ENCODE data around the gene LRRN2. TPM values are rescaled to one million over a fixed set of nuclear protein-coding genes. Genes with fewer than 3 reads are reported as not detected.

LRRN2 gene
- total and polyA plus RNA-seq, 4 donors = 1.3 to 6.8 TPM; not detected in 2

DNA sequence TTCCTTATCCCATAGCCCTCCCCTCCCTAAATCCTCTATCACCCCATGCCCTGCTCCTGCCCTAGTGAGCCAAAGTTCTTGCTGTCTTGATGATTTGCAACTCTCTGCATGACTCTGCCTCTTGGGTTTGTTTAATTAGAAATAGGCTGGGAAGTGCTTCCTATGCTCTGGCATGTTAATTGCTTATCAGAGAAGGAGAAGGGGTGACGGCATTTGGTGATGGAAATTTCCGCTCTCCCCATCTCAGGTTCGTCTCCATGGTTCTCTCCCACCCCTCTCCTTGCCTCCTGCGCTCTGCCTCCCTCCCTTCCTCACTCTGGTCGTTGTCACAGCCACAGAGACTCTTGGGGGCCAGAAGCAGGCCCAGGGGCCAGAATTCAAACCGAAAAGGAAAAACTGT is 68.9 kb downstream of the LRRN2 start:
- Histone ChIP-seq H3K9me3 (ENCODE audit: control insufficient read depth, low read length) (no peaks in the 10 kb centered on the region), H3K27ac (ENCODE audit: low read depth in 1 of 2, low read length in 2 of 2) (no peak overlapping the region), H3K4me1 (ENCODE audit: control insufficient read depth in 1 of 2, insufficient read depth in 2 of 2, low read length in 2 of 2) (no peaks in the 10 kb centered on the region), H3K36me3 (ENCODE audit: control insufficient read depth in 1 of 2, insufficient read depth in 2 of 2, low read length in 1 of 2) (no peaks in the 10 kb centered on the region), H3K4me3 (ENCODE audit: low read length in 2 of 2) (no peak overlapping the region), H3K27me3 (ENCODE audit: control insufficient read depth in 1 of 2, insufficient read depth in 2 of 2, low read length in 1 of 2) (no peaks in the 10 kb centered on the region)
- 85 to 86% methylated on average over 6 of the region's 6 CpGs for WGBS, 2 donors
- intact Hi-C loops (cut with DNase I) = no loop called here
- no peak for ATAC-seq (ENCODE audit: low FRiP score)
- no peak for DNase-seq

DNA sequence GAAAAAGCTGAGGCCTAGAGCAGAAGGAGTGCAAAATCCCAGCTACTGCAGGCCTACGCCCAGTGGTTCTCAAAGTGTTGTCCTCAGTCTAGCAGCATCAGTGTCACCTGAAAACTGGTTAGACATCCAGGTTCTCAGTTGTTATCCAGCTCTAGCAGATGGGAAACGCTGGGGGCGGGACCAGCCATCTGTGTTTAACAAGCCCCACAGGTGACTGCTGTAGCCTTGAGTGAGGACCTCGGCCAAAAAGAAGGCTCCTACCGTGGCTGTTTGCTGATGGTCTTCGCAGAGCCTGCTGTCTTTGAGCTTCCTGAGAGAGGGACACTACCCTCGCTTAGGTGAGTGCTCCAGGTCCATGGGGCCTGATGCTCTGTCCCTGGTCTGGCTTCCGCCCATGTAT is 69.7 kb downstream of the LRRN2 start:
- Histone ChIP-seq H3K4me3 (ENCODE audit: low read length in 2 of 2) (no peak overlapping the region), H3K4me1 (ENCODE audit: control insufficient read depth in 1 of 2, insufficient read depth in 2 of 2, low read length in 2 of 2) (no peaks in the 10 kb centered on the region), H3K9me3 (ENCODE audit: control insufficient read depth, low read length) (no peaks in the 10 kb centered on the region), H3K27me3 (ENCODE audit: control insufficient read depth in 1 of 2, insufficient read depth in 2 of 2, low read length in 1 of 2) (no peaks in the 10 kb centered on the region), H3K27ac (ENCODE audit: low read depth in 1 of 2, low read length in 2 of 2) (no peak overlapping the region), H3K36me3 (ENCODE audit: control insufficient read depth in 1 of 2, insufficient read depth in 2 of 2, low read length in 1 of 2) (no peaks in the 10 kb centered on the region)
- intact Hi-C loops (cut with DNase I) = no loop called here
- no peak for ATAC-seq (ENCODE audit: low FRiP score)
- no peak for DNase-seq
- WGBS, 2 donors = 84 to 91% methylated on average over 8 of the region's 8 CpGs

DNA sequence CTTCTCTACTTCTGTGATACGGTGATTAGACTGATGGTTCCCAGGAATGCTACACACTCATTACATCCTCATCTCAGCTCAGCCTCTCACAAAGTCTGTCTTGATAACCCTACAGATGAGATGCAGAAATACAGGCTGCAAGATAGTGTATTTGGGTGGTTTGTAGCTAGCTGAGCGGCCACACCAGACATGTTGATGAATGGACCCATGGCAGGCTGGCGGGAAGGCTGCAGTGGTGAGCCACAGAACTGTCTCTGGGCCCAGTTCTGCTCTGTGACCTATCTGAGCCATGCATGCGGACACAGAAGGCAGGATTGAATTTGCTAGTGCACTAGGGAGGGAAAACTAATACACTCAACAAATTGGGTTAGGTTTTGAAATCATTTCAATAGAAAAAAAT is 71.9 kb downstream of the LRRN2 start:
- H3K27me3 ChIP-seq (ENCODE audit: control insufficient read depth in 1 of 2, insufficient read depth in 2 of 2, low read length in 1 of 2) = no peaks in the 10 kb centered on the region
- intact Hi-C loops (cut with DNase I) = no loop called here
- H3K27ac ChIP-seq (ENCODE audit: low read depth in 1 of 2, low read length in 2 of 2) = no peak overlapping the region
- DNase-seq (no peak), ATAC-seq (ENCODE audit: low FRiP score) (no peak)
- WGBS, 2 donors = 80 to 84% methylated on average over 4 of the region's 4 CpGs
- no peaks in the 10 kb centered on the region for H3K9me3 ChIP-seq (ENCODE audit: control insufficient read depth, low read length)
- no peaks in the 10 kb centered on the region for H3K36me3 ChIP-seq (ENCODE audit: control insufficient read depth in 1 of 2, insufficient read depth in 2 of 2, low read length in 1 of 2)
- no peaks in the 10 kb centered on the region for H3K4me1 ChIP-seq (ENCODE audit: control insufficient read depth in 1 of 2, insufficient read depth in 2 of 2, low read length in 2 of 2)
- H3K4me3 ChIP-seq (ENCODE audit: low read length in 2 of 2) = no peak overlapping the region

DNA sequence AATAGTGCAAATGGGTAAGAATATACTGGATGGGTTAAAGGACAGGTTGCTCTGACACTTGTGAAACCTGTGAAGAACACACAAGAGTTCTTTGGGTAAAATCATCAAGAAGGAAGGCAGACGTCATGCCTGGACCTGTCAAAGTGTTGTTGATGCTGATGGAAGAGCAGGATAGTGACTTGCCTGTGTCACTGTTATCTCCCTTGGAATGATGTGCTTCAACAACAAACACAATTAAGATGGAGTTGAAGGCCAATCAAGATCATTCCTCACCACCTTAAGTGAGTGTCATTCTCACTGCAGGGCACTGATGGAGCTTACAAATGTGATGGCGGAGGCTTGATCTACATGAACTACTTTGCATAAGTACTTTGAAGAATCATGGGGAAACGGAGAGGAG is 73.2 kb downstream of the LRRN2 start:
- DNase-seq (no peak), ATAC-seq (ENCODE audit: low FRiP score) (no peak)
- Histone ChIP-seq H3K9me3 (ENCODE audit: control insufficient read depth, low read length) (no peaks in the 10 kb centered on the region), H3K27me3 (ENCODE audit: control insufficient read depth in 1 of 2, insufficient read depth in 2 of 2, low read length in 1 of 2) (no peaks in the 10 kb centered on the region), H3K4me1 (ENCODE audit: control insufficient read depth in 1 of 2, insufficient read depth in 2 of 2, low read length in 2 of 2) (no peaks in the 10 kb centered on the region), H3K27ac (ENCODE audit: low read depth in 1 of 2, low read length in 2 of 2) (no peak overlapping the region), H3K36me3 (ENCODE audit: control insufficient read depth in 1 of 2, insufficient read depth in 2 of 2, low read length in 1 of 2) (no peaks in the 10 kb centered on the region), H3K4me3 (ENCODE audit: low read length in 2 of 2) (no peak overlapping the region)
- intact Hi-C loops (cut with DNase I) = no loop called here
- WGBS, 2 donors = 81 to 84% methylated on average over 3 of the region's 3 CpGs

DNA sequence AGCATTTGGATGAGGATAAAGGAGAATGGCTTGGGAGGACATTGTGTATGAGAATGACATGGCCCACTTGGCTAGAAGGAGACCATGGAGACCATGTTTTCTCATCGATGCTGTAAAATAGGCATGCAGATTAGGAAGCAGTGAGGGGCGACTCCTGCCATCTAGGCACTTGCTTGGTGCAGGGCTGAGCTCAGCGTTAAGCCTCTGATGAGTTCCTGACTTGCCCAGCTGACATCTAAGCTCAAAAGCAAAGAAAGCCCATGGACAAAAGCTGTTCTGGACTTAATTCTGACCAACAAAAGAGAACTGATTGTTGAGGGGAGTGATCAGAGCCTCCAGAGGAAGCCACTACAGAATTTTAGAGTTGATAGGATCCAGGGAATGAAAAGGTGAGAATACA is 74.5 kb downstream of the LRRN2 start:
- Histone ChIP-seq H3K4me1 (ENCODE audit: control insufficient read depth in 1 of 2, insufficient read depth in 2 of 2, low read length in 2 of 2) (no peaks in the 10 kb centered on the region), H3K27me3 (ENCODE audit: control insufficient read depth in 1 of 2, insufficient read depth in 2 of 2, low read length in 1 of 2) (no peaks in the 10 kb centered on the region), H3K36me3 (ENCODE audit: control insufficient read depth in 1 of 2, insufficient read depth in 2 of 2, low read length in 1 of 2) (no peaks in the 10 kb centered on the region), H3K9me3 (ENCODE audit: control insufficient read depth, low read length) (no peaks in the 10 kb centered on the region), H3K27ac (ENCODE audit: low read depth in 1 of 2, low read length in 2 of 2) (no peak overlapping the region), H3K4me3 (ENCODE audit: low read length in 2 of 2) (no peak overlapping the region)
- DNase-seq = no peak
- intact Hi-C loops (cut with DNase I) = no loop called here
- no peak for ATAC-seq (ENCODE audit: low FRiP score)
- 69 to 74% methylated on average over 3 of the region's 3 CpGs for WGBS, 2 donors

DNA sequence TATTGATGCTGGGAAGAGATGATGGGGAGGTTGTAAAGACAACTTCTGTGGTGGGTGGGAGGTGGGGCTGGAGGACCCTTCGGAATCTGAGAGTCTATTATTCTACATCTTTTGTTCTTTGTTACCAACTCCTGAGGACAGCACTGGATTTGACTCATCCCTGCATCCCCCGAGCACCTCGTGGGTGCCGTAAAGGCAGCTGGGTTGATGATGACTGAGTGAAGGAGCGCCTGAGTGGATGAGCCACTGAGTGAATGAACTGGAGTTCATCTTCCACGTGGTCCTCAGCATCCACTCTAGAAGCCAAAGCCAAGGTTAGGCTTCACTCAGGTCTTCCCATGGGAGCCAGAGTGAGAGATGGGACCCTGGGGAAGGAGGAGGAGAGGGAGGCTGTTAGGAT is 77.6 kb downstream of the LRRN2 start:
- no peak overlapping the region for H3K27ac ChIP-seq (ENCODE audit: low read depth in 1 of 2, low read length in 2 of 2)

DNA sequence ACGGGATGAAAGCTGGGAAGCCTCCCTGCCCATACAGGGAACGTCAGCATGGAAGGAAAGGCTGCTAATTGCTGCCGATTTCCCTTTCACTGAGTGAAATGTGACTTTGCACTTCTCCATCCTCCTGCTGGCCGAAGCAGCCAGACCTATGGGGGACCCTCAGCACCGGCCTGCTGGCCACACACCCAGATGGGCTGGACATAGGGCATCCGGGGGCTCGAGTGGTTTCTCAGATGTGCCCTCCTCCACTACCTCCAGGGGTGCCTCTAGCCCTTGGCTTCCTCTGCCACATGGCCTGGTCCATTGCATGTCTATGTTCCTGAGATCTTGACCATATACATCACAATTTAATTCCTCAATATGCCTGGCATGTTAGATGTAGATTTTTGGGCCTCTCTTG is 79.7 kb downstream of the LRRN2 start:
- H3K4me3 ChIP-seq (ENCODE audit: low read length in 2 of 2) = no peak overlapping the region
- ATAC-seq (ENCODE audit: low FRiP score) (no peak), DNase-seq (no peak)
- H3K4me1 ChIP-seq (ENCODE audit: control insufficient read depth in 1 of 2, insufficient read depth in 2 of 2, low read length in 2 of 2) = no peaks in the 10 kb centered on the region
- no peaks in the 10 kb centered on the region for H3K27me3 ChIP-seq (ENCODE audit: control insufficient read depth in 1 of 2, insufficient read depth in 2 of 2, low read length in 1 of 2)
- WGBS, 2 donors = 71 to 75% methylated on average over 7 of the region's 7 CpGs
- intact Hi-C loops (cut with DNase I) = no loop called here
- H3K9me3 ChIP-seq (ENCODE audit: control insufficient read depth, low read length) = no peaks in the 10 kb centered on the region
- H3K27ac ChIP-seq (ENCODE audit: low read depth in 1 of 2, low read length in 2 of 2) = no peak overlapping the region
- no peaks in the 10 kb centered on the region for H3K36me3 ChIP-seq (ENCODE audit: control insufficient read depth in 1 of 2, insufficient read depth in 2 of 2, low read length in 1 of 2)

More for the DNA sequence above, 77.6 kb downstream of the LRRN2 start:
- DNase-seq = peak in 1 of 2 donors; percentile 17
- Histone ChIP-seq H3K4me3 (ENCODE audit: low read length in 2 of 2) (no peak overlapping the region), H3K4me1 (ENCODE audit: control insufficient read depth in 1 of 2, insufficient read depth in 2 of 2, low read length in 2 of 2) (no peaks in the 10 kb centered on the region), H3K9me3 (ENCODE audit: control insufficient read depth, low read length) (no peaks in the 10 kb centered on the region), H3K27me3 (ENCODE audit: control insufficient read depth in 1 of 2, insufficient read depth in 2 of 2, low read length in 1 of 2) (no peaks in the 10 kb centered on the region), H3K36me3 (ENCODE audit: control insufficient read depth in 1 of 2, insufficient read depth in 2 of 2, low read length in 1 of 2) (no peaks in the 10 kb centered on the region)
- WGBS, 2 donors = 81 to 84% methylated on average over 6 of the region's 6 CpGs
- no peak for ATAC-seq (ENCODE audit: low FRiP score)
- intact Hi-C loops (cut with DNase I) = no loop called here

DNA sequence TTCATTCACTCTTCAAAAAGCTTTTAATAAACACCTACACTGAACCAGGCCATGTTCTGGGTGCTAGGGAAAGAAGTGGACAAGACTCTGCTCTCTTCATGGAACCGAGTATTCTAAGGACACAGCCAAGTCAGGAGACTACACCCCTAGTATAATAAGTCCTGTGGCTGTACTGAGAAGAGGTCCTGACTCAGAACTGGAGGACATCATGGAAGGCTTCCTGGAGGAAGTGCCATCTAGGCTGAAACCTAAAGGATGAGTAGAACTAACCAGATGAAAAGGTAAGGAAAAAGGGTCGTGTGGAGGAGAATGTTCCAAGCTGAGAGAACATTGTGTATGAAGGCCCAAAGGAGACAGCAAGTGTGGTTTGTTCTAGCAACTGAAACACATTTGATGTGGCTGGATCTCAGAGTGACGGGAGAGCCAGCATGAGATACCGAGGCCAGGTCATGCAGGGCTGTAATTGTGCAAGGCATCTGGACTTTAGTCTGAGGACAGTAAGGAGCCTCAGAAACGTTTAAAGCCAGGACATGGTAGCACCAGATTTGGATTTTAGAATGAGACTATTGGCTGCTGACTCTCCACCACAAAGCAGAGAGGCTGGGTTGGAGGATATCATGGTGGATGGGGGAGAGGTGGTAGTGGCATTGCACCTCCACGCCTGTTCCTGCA is 82.5 kb downstream of the LRRN2 start:
- no peak for DNase-seq
- no peaks in the 10 kb centered on the region for H3K4me1 ChIP-seq (ENCODE audit: control insufficient read depth in 1 of 2, insufficient read depth in 2 of 2, low read length in 2 of 2)
- no peak overlapping the region for H3K27ac ChIP-seq (ENCODE audit: low read depth in 1 of 2, low read length in 2 of 2)
- no peaks in the 10 kb centered on the region for H3K9me3 ChIP-seq (ENCODE audit: control insufficient read depth, low read length)
- no peak for ATAC-seq (ENCODE audit: low FRiP score)
- intact Hi-C loops (cut with DNase I) = no loop called here
- no peak overlapping the region for H3K4me3 ChIP-seq (ENCODE audit: low read length in 2 of 2)
- no peaks in the 10 kb centered on the region for H3K27me3 ChIP-seq (ENCODE audit: control insufficient read depth in 1 of 2, insufficient read depth in 2 of 2, low read length in 1 of 2)
- WGBS, 2 donors = 76 to 82% methylated on average over 6 of the region's 6 CpGs
- H3K36me3 ChIP-seq (ENCODE audit: control insufficient read depth in 1 of 2, insufficient read depth in 2 of 2, low read length in 1 of 2) = no peaks in the 10 kb centered on the region

DNA sequence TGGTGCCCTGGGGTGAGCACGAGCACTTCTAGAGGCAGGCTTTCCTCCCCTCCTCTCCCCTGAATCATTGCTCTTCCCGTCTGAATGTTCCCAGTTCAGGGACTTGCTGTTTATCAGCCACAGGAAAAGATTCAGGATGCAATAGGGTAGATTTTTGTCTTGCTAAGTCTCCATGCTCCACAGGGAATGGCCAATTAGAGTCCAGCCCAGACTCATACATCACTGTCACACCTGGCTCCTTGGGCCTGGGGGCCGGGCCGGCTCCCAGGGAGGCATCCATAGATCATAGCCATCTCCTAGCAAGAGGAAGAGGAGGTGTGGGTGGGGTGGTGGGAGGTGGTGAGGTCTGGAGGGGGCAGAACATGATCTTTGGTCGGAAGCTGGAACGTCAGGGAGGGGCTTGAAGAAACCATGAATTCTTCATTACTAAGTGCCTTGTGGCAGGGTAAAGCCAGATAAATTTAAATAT is 83.4 kb downstream of the LRRN2 start:
- H3K4me1 ChIP-seq (ENCODE audit: control insufficient read depth in 1 of 2, insufficient read depth in 2 of 2, low read length in 2 of 2) = no peaks in the 10 kb centered on the region
- DNase-seq = no peak
- intact Hi-C loops (cut with DNase I) = no loop called here
- 18 to 34% methylated on average over 6 of the region's 6 CpGs for WGBS, 2 donors
- H3K36me3 ChIP-seq (ENCODE audit: control insufficient read depth in 1 of 2, insufficient read depth in 2 of 2, low read length in 1 of 2) = no peaks in the 10 kb centered on the region
- no peaks in the 10 kb centered on the region for H3K9me3 ChIP-seq (ENCODE audit: control insufficient read depth, low read length)
- ATAC-seq (ENCODE audit: low FRiP score) = no peak
- H3K27ac ChIP-seq (ENCODE audit: low read depth in 1 of 2, low read length in 2 of 2) = no peak overlapping the region
- H3K4me3 ChIP-seq (ENCODE audit: low read length in 2 of 2) = no peak overlapping the region
- no peaks in the 10 kb centered on the region for H3K27me3 ChIP-seq (ENCODE audit: control insufficient read depth in 1 of 2, insufficient read depth in 2 of 2, low read length in 1 of 2)

All from aorta (tissue), 5 donors.